ENCODE data around the gene DNA2.

The DNA2 gene

GRCh38 chr10:68446179-68446578, 25.6 kb downstream of the DNA2 start:
- no peak for DNase-seq

GRCh38 chr10:68442971-68443370, 28.8 kb downstream of the DNA2 start:
- no peak for DNase-seq

- DNase-seq: no peak
These were observed 30.9 kb downstream of the DNA2 start for GRCh38 chr10:68440898-68441297.

- DNase-seq: no peak
These were observed 36.0 kb downstream of the DNA2 start for GRCh38 chr10:68435803-68436202.

- no peak for DNase-seq
These were observed 37.1 kb downstream of the DNA2 start for GRCh38 chr10:68434657-68435056.

- DNase-seq: no peak
These were observed 43.2 kb downstream of the DNA2 start for GRCh38 chr10:68428396-68429104.

GRCh38 chr10:68424454-68425014, 47.2 kb downstream of the DNA2 start:
- DNase-seq: no peak

GRCh38 chr10:68423522-68423921, 48.3 kb downstream of the DNA2 start:
- peak; percentile 16 to 29 for DNase-seq

- DNase-seq: no peak
These were observed 52.4 kb downstream of the DNA2 start for GRCh38 chr10:68419376-68419775.

- no peak for DNase-seq
These were observed 62.8 kb downstream of the DNA2 start for GRCh38 chr10:68408898-68409518.

- DNase-seq: peak; percentile 76 to 79
These were observed 64.8 kb downstream of the DNA2 start, which contains the start of gene RUFY2 for GRCh38 chr10:68406815-68407548. Gene RUFY2, minus strand, starts transcription at chr10:68407277. Its CDS starts 88 bp downstream, at chr10:68407189.

GRCh38 chr10:68406111-68406814, 65.5 kb downstream of the DNA2 start:
- no peak for DNase-seq

- no peak for DNase-seq
These were observed 68.1 kb downstream of the DNA2 start for GRCh38 chr10:68403701-68404100.

- DNase-seq: no peak
These were observed 69.5 kb downstream of the DNA2 start for GRCh38 chr10:68402276-68402675.

GRCh38 chr10:68397005-68397404, 74.8 kb downstream of the DNA2 start:
- DNase-seq: no peak

- no peak for DNase-seq
These were observed 86.0 kb downstream of the DNA2 start for GRCh38 chr10:68385740-68386139.

GRCh38 chr10:68371604-68372003, 100.2 kb downstream of the DNA2 start:
- no peak for DNase-seq

- no peak for DNase-seq
These were observed 104.7 kb downstream of the DNA2 start for GRCh38 chr10:68367121-68367520.

GRCh38 chr10:68366600-68366999, 105.2 kb downstream of the DNA2 start:
- DNase-seq: no peak

- no peak for DNase-seq
These were observed 106.2 kb downstream of the DNA2 start for GRCh38 chr10:68365611-68366010.

- no peak for DNase-seq
These were observed 107.5 kb downstream of the DNA2 start for GRCh38 chr10:68364101-68364886.
